ENCODE measurements around the gene MICALL1. TPM values are rescaled to one million over a fixed set of nuclear protein-coding genes. Genes with fewer than 3 reads are reported as not detected.
"Not testable (repeated sequence)": the region's sequence is repeated elsewhere in the genome, so short reads cannot be mapped to it uniquely, and the experiment has no call there.

Gene MICALL1
- total and polyA plus RNA-seq, 2 donors: 22.7 to 69.5 TPM

- H3K4me1 ChIP-seq (ENCODE audit: insufficient read depth): no peaks in the 10 kb centered on the region
- H3K27ac ChIP-seq (ENCODE audit: low read depth): no peak overlapping the region
- peaks cover 10% of the 10 kb centered on the region for H3K36me3 ChIP-seq (ENCODE audit: insufficient read depth)
- no peak overlapping the region for H3K4me3 ChIP-seq (ENCODE audit: low read depth, low read length)
- no peak for DNase-seq (ENCODE audit: extremely low spot score)
- WGBS: 87% methylated on average over 5 of the region's 5 CpGs
Measured at GRCh38 chr22:37929390-37929789, 23.3 kb downstream of the MICALL1 start.

DNA sequence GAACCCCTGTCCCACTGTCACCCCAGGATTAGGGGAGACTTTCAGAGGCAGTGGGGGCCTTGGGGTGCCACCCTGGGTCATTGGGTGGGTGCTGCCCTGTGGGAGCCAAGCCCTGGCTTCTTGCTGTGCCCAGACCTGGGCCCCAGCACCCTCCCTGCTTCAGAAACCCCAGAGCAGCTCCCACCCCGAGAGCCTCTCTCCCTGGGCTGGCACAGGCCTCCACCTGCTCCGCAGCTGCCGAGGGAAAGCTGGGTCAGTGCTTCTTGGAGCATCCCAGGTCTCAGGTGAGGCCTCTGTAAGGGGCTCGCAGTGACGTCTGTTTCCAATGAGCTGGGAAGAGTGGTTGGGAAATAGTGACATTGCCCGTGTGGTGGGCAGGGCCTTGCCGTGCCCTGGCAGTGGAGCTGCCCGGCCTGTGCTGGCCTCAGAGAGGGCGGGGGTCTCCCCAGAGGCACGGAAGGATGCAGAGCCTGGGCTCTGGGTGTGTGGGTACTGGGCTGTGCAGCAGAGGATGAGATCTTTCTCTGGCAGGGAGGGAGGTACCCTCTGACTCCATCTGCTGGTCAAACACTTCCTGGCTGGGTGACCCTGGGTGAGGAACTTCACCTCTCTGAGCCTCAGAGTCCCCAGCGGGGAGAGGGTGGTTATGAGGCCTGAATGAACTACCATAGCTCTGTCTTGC is 24.3 kb downstream of the MICALL1 start:
- 66% methylated on average over 11 of the region's 11 CpGs for WGBS
- peaks cover 10% of the 10 kb centered on the region for H3K36me3 ChIP-seq (ENCODE audit: insufficient read depth)

DNA sequence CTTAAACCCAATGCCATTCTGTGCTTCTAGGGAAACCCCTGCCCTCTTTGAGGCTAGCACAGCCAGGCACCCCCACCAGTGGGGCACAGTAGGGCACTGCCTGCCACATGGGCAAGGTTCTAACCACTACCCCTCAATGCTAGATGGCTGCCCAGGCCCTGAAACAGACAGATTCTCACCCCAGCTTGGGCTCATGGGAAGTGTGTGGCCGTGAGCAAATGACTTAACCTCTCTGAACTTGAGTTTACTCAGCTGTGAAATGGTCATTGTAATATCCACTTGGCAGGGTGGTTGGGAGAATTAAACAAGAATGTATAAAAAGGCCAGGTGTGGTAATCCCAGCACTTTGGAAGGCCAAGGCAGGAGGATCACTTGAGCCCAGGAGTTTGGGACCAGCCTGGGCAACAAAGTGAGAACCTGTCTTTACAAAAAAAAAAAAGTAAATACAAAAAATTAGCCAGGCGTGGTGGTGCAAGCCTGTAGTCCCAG is 24.9 kb downstream of the MICALL1 start:
- H3K36me3 ChIP-seq (ENCODE audit: insufficient read depth): peaks cover 10% of the 10 kb centered on the region
- H3K4me3 ChIP-seq (ENCODE audit: low read depth, low read length): no peak overlapping the region
- 74% methylated on average over 2 of the region's 2 CpGs for WGBS
- no peaks in the 10 kb centered on the region for H3K4me1 ChIP-seq (ENCODE audit: insufficient read depth)
- no peak overlapping the region for H3K27ac ChIP-seq (ENCODE audit: low read depth)
- no peak for DNase-seq (ENCODE audit: extremely low spot score)

More for the DNA sequence above, 24.3 kb downstream of the MICALL1 start:
- no peak for DNase-seq (ENCODE audit: extremely low spot score)
- H3K27ac ChIP-seq (ENCODE audit: low read depth): no peak overlapping the region
- no peak overlapping the region for H3K4me3 ChIP-seq (ENCODE audit: low read depth, low read length)
- no peaks in the 10 kb centered on the region for H3K4me1 ChIP-seq (ENCODE audit: insufficient read depth)

- peaks cover 5% of the 10 kb centered on the region for H3K36me3 ChIP-seq (ENCODE audit: insufficient read depth)
- H3K27ac ChIP-seq (ENCODE audit: low read depth): no peak overlapping the region
- no peaks in the 10 kb centered on the region for H3K4me1 ChIP-seq (ENCODE audit: insufficient read depth)
- 88% methylated on average over 6 of the region's 6 CpGs for WGBS
- no peak overlapping the region for H3K4me3 ChIP-seq (ENCODE audit: low read depth, low read length)
- no peak for DNase-seq (ENCODE audit: extremely low spot score)
Measured at GRCh38 chr22:37931893-37932389, 25.8 kb downstream of the MICALL1 start.

DNA sequence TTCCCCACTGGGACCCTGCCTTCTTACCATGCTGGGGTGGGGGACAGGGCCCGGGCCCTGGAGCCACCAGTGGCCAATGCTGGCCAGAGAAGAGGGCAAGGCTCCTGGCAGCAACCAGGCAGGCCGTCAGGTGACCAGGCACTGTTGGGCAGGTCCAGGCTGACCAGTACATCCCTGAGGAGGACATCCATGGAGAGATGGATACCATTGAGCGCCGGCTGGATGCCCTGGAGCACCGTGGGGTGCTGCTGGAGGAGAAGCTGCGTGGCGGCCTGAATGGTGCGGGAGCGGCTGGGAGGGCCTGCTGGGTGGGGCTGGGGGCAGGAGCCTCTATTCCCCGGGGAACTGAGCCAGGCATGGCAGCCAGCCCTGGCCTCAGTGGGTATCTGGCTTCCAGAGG is 26.3 kb downstream of the MICALL1 start:
- no peak overlapping the region for H3K4me3 ChIP-seq (ENCODE audit: low read depth, low read length)
- H3K4me1 ChIP-seq (ENCODE audit: insufficient read depth): no peaks in the 10 kb centered on the region
- 84% methylated on average over 10 of the region's 10 CpGs for WGBS
- no peak overlapping the region for H3K27ac ChIP-seq (ENCODE audit: low read depth)
- H3K36me3 ChIP-seq (ENCODE audit: insufficient read depth): peaks cover 4% of the 10 kb centered on the region
- DNase-seq (ENCODE audit: extremely low spot score): no peak

DNA sequence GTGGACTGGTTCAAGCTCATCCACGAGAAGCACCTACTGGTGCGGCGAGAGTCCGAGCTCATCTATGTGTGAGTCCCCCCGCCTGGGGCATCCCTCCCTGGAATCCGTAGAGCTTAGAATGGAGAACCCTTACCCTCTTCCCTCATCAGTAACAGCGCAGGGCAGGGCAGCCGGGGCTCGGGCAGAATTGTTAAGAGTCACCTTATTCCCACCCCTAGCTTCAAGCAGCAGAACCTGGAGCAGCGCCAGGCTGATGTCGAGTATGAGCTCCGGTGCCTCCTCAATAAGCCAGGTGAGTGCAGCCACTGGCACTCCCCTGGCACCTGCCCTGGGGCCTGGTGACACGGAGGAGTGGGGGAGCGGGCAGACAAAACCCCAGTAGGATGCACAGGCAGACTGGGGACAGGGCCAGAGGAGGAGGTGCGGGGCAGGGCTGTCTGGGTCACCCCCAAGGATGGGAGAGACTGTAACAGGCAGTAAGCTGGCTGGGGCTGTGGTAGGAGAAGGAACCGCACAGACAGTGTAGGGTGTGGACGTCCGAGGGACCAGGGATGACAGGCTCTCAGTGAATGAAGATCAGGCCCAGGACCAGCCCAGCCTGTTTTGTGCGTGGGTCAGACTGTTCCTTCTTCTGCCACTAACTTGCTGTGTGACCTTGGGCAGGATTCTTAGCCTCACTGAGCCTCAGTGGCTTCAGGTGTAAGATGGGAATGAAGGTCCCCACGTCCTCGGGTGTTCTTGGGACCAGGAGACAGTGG is 26.9 kb downstream of the MICALL1 start:
- DNase-seq (ENCODE audit: extremely low spot score): no peak
- Histone ChIP-seq H3K4me1 (ENCODE audit: insufficient read depth) (no peaks in the 10 kb centered on the region), H3K36me3 (ENCODE audit: insufficient read depth) (peaks cover 4% of the 10 kb centered on the region), H3K27ac (ENCODE audit: low read depth) (peak overlapping the region; percentile 19), H3K4me3 (ENCODE audit: low read depth, low read length) (no peak overlapping the region)
- WGBS: 66% methylated on average over 21 of the region's 21 CpGs

DNA sequence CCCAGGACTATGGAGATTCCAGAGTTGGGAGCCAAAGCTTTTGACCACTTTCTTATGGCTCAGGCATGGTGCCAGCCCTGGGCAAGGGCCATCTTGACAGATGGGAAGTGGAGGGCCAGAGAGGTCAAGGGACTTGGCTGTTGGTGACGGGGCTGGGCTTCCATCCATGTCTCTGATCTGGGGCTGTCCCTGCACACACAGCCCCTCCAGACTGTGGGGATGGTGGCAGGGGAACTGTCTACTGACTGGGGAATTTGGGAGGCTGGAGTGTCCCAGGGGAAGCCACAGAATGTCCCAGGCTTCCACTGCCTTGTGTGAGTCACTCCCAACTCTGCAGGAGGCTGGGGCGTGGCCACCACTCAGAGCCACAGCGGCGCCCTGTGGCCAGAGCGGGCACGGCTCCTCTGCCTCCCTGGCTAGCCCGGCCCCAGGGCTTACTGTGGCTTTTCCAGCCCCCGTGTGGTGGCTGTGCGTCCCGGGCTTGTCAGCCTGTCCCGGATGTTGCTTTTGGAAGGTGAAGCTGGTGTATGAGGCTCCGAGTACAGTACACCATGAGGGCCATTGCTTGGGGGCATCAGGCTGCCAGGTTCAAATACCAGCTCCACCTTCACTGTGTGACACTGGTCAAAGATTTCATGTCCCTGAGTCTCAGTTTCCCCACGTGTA is 27.7 kb downstream of the MICALL1 start:
- Histone ChIP-seq H3K4me3 (ENCODE audit: low read depth, low read length) (no peak overlapping the region), H3K36me3 (ENCODE audit: insufficient read depth) (peaks cover 4% of the 10 kb centered on the region), H3K27ac (ENCODE audit: low read depth) (peak overlapping the region; percentile 19), H3K4me1 (ENCODE audit: insufficient read depth) (no peaks in the 10 kb centered on the region)
- WGBS: 6% methylated on average over 13 of the region's 13 CpGs
- no peak for DNase-seq (ENCODE audit: extremely low spot score)

DNA sequence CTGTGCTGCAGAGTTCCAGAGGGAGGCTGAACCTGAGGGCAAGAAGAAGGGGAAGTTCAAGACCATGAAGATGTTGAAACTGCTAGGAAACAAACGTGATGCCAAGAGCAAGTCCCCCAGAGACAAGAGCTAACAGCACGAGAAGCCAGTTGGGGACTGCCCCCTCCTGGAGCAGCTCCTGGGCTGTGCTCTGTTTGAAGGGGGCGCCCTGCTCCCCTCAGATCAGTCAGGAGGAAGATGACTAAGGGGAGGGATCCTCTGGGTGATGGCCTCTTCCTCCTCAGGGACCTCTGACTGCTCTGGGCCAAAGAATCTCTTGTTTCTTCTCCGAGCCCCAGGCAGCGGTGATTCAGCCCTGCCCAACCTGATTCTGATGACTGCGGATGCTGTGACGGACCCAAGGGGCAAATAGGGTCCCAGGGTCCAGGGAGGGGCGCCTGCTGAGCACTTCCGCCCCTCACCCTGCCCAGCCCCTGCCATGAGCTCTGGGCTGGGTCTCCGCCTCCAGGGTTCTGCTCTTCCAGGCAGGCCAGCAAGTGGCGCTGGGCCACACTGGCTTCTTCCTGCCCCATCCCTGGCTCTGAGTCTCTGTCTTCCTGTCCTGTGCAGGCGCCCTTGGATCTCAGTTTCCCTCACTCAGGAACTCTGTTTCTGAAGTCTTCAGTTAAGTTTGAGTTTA is 34.7 kb downstream of the MICALL1 start:
- Histone ChIP-seq H3K4me3 (ENCODE audit: low read depth, low read length) (no peak overlapping the region), H3K4me1 (ENCODE audit: insufficient read depth) (no peaks in the 10 kb centered on the region), H3K36me3 (ENCODE audit: insufficient read depth) (peaks cover 7% of the 10 kb centered on the region), H3K27ac (ENCODE audit: low read depth) (no peak overlapping the region)
- WGBS: 79% methylated on average over 12 of the region's 12 CpGs
- no peak for DNase-seq (ENCODE audit: extremely low spot score)

GRCh38 chr22:37942133-37942532 is 36.0 kb downstream of the MICALL1 start:
- no peaks in the 10 kb centered on the region for H3K4me1 ChIP-seq (ENCODE audit: insufficient read depth)
- no peak overlapping the region for H3K27ac ChIP-seq (ENCODE audit: low read depth)
- no peak for DNase-seq (ENCODE audit: extremely low spot score)
- no peak overlapping the region for H3K4me3 ChIP-seq (ENCODE audit: low read depth, low read length)
- H3K36me3 ChIP-seq (ENCODE audit: insufficient read depth): peaks cover 5% of the 10 kb centered on the region
- whole genome bisulfite sequencing: 93% methylated on average over 8 of the region's 8 CpGs

GRCh38 chr22:37943136-37943824 is 37.2 kb downstream of the MICALL1 start:
- Histone ChIP-seq H3K27ac (ENCODE audit: low read depth) (no peak overlapping the region), H3K36me3 (ENCODE audit: insufficient read depth) (peaks cover 5% of the 10 kb centered on the region), H3K4me3 (ENCODE audit: low read depth, low read length) (no peak overlapping the region), H3K4me1 (ENCODE audit: insufficient read depth) (no peaks in the 10 kb centered on the region)
- DNase-seq (ENCODE audit: extremely low spot score): no peak
- WGBS: 82% methylated on average over 12 of the region's 12 CpGs

DNA sequence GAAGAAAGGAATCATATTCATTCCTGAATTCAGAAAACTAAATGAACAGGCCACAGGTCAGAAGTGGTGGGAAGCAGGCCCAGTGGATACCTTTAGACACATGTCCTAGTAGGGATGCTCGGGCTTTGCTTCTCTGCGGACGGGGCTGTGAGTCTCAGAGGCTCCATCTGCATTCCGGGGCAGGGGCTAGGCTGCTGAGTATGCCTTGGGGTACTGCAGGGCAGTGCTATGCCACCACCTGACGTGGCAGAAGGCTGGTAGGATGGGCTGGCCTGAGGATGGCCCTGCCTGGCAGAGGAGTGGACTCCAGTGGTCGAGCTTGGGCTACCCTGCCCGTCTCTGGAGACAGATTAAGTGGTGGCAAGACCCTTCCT is 37.7 kb downstream of the MICALL1 start:
- Histone ChIP-seq H3K36me3 (ENCODE audit: insufficient read depth) (peaks cover 5% of the 10 kb centered on the region), H3K27ac (ENCODE audit: low read depth) (no peak overlapping the region), H3K4me1 (ENCODE audit: insufficient read depth) (no peaks in the 10 kb centered on the region), H3K4me3 (ENCODE audit: low read depth, low read length) (no peak overlapping the region)
- WGBS: 91% methylated on average over 7 of the region's 7 CpGs
- no peak for DNase-seq (ENCODE audit: extremely low spot score)

- H3K4me3 ChIP-seq (ENCODE audit: low read depth, low read length); H3K36me3 ChIP-seq (ENCODE audit: insufficient read depth); H3K27ac ChIP-seq (ENCODE audit: low read depth); DNase-seq (ENCODE audit: extremely low spot score); H3K4me1 ChIP-seq (ENCODE audit: insufficient read depth): not testable (repeated sequence)
- WGBS: 93% methylated on average over 11 of the region's 11 CpGs
Measured at GRCh38 chr22:37944423-37944822, 38.3 kb downstream of the MICALL1 start.
